GM23338 (cell line): ENCODE data around the gene PDE1A. TPM values are rescaled to one million over a fixed set of nuclear protein-coding genes. Genes with fewer than 3 reads are reported as not detected.

Experiments
- ATAC-seq: fragments of 200-7000 bp; cut with Tn5 transposase; 3 replicates; pipeline ENCODE4 v1.9.1; 2020
- DNase-seq: peaks from one replicate; pipeline ENCODE4 v3.0.0-alpha.2; 2015; ENCODE audit warnings: low spot score
- H2AFZ ChIP-seq: fragments of 200-600 bp; sonication (generic); 2 replicates; pipeline ENCODE4 v1.8.0; 2016; ENCODE audit warnings: antibody characterized with exemption, mild to moderate bottlenecking, moderate library complexity
- H3F3A ChIP-seq: fragments of 200-600 bp; sonication (generic); replicated peaks from 2 replicates; pipeline ENCODE4 v1.8.0; 2017; ENCODE audit warnings: antibody characterized with exemption, mixed run types, low read depth
- H3K27ac ChIP-seq: fragments of 200-600 bp; sonication (generic); 2 replicates; pipeline ENCODE4 v1.6.1; 2016; ENCODE audit warnings: low read depth
- H3K27me3 ChIP-seq: fragments of 200-600 bp; sonication (generic); 2 replicates; pipeline ENCODE4 v1.8.0; 2016; ENCODE audit warnings: mild to moderate bottlenecking, mixed run types, moderate library complexity; ENCODE audit not compliant: insufficient read depth
- H3K36me3 ChIP-seq: fragments of 200-600 bp; sonication (generic); 2 replicates; pipeline ENCODE4 v1.8.0; 2016; ENCODE audit warnings: mild to moderate bottlenecking; ENCODE audit not compliant: insufficient read depth
- H3K4me1 ChIP-seq: fragments of 200-600 bp; sonication (generic); 2 replicates; pipeline ENCODE4 v1.8.0; 2016; ENCODE audit warnings: mild to moderate bottlenecking, moderate library complexity; ENCODE audit not compliant: insufficient read depth
- H3K4me2 ChIP-seq: fragments of 200-600 bp; sonication (generic); 2 replicates; pipeline ENCODE4 v1.7.1; 2017; ENCODE audit warnings: mixed run types
- H3K4me3 ChIP-seq: fragments of 200-600 bp; sonication (generic); 2 replicates; pipeline ENCODE4 v1.6.1; 2016; ENCODE audit warnings: mixed run types
- H3K79me2 ChIP-seq: fragments of 200-600 bp; sonication (generic); replicated peaks from 2 replicates; pipeline ENCODE4 v1.8.0; 2017; ENCODE audit warnings: mild to moderate bottlenecking; ENCODE audit not compliant: insufficient read depth
- H3K9me2 ChIP-seq: fragments of 200-600 bp; sonication (generic); 2 replicates; pipeline ENCODE4 v1.8.0; 2017; ENCODE audit not compliant: insufficient read depth
- H4K20me1 ChIP-seq: fragments of 200-600 bp; sonication (generic); replicated peaks from 2 replicates; pipeline ENCODE4 v1.8.0; 2017; ENCODE audit warnings: mild to moderate bottlenecking; ENCODE audit not compliant: insufficient read depth
- H3K27ac Mint-ChIP-seq: 2 replicates; pipeline ENCODE4 v1.8.0; 2020; ENCODE audit warnings: inconsistent platforms, mild to moderate bottlenecking, moderate library complexity, mixed read lengths
- H3K27me3 Mint-ChIP-seq: 3 replicates; pipeline ENCODE4 v1.8.0; 2022; ENCODE audit warnings: low read depth, mild to moderate bottlenecking, moderate library complexity, mixed read lengths, inconsistent platforms; ENCODE audit not compliant: insufficient read depth, poor library complexity
- H3K36me3 Mint-ChIP-seq: 3 replicates; pipeline ENCODE4 v1.8.0; 2021; ENCODE audit warnings: low read depth, mild to moderate bottlenecking, inconsistent platforms, moderate library complexity, mixed read lengths
- H3K4me1 Mint-ChIP-seq: 3 replicates; pipeline ENCODE4 v1.8.0; 2020; ENCODE audit warnings: mild to moderate bottlenecking, inconsistent platforms, mixed read lengths
- H3K4me3 Mint-ChIP-seq: 3 replicates; pipeline ENCODE4 v1.8.0; 2021; ENCODE audit warnings: moderate library complexity, mild to moderate bottlenecking, inconsistent platforms, mixed read lengths
- H3K9me3 Mint-ChIP-seq: 3 replicates; pipeline ENCODE4 v1.8.0; 2020; ENCODE audit warnings: moderate library complexity, mild to moderate bottlenecking, inconsistent platforms, mixed read lengths
- POLR2AphosphoS5 ChIP-seq: IDR thresholded peaks from 2 replicates; pipeline ENCODE4 v1.6.1; 2016; ENCODE audit warnings: antibody characterized with exemption, low read depth
- polyA plus RNA-seq: library from polyadenylated mRNA; unstranded; fragments of >200 nt; fragmentation: Nextera tagmentation; extraction: Ambion mirVana; gene quantifications from 2 replicates; pipeline ENCODE4 v1.2.1, GENCODE V29; 2016
- total RNA-seq: library from RNA; depleted of rRNA; stranded (reverse); fragments of >200 nt; shearing (Covaris generic); gene quantifications from 2 replicates; pipeline ENCODE4 v1.2.3, GENCODE V29; 2014
- TF ChIP-seq, protein P1 (sequence below): fragments of 250-450 bp; sonication (Bioruptor Pico); IDR thresholded peaks from 2 replicates; pipeline ENCODE4 v1.5.0; 2020; ENCODE audit warnings: mild to moderate bottlenecking, moderate library complexity
- TF ChIP-seq, protein P2 (sequence below): IDR thresholded peaks from one replicate; pipeline ENCODE4 v1.6.1; 2018; ENCODE audit warnings: antibody characterized with exemption; ENCODE audit not compliant: unreplicated experiment
- TF ChIP-seq, protein P3 (sequence below): IDR thresholded peaks from 2 replicates; pipeline ENCODE4 v1.6.1; 2016; ENCODE audit warnings: antibody characterized with exemption

PDE1A gene
- total and polyA plus RNA-seq, 2 experiments from 2014 or later = 0.28 to 0.31 TPM

GRCh38 chr2:182302972-182303371 lies 123.9 kb downstream of the PDE1A start (continued):
- TF ChIP-seq, protein P1, sequence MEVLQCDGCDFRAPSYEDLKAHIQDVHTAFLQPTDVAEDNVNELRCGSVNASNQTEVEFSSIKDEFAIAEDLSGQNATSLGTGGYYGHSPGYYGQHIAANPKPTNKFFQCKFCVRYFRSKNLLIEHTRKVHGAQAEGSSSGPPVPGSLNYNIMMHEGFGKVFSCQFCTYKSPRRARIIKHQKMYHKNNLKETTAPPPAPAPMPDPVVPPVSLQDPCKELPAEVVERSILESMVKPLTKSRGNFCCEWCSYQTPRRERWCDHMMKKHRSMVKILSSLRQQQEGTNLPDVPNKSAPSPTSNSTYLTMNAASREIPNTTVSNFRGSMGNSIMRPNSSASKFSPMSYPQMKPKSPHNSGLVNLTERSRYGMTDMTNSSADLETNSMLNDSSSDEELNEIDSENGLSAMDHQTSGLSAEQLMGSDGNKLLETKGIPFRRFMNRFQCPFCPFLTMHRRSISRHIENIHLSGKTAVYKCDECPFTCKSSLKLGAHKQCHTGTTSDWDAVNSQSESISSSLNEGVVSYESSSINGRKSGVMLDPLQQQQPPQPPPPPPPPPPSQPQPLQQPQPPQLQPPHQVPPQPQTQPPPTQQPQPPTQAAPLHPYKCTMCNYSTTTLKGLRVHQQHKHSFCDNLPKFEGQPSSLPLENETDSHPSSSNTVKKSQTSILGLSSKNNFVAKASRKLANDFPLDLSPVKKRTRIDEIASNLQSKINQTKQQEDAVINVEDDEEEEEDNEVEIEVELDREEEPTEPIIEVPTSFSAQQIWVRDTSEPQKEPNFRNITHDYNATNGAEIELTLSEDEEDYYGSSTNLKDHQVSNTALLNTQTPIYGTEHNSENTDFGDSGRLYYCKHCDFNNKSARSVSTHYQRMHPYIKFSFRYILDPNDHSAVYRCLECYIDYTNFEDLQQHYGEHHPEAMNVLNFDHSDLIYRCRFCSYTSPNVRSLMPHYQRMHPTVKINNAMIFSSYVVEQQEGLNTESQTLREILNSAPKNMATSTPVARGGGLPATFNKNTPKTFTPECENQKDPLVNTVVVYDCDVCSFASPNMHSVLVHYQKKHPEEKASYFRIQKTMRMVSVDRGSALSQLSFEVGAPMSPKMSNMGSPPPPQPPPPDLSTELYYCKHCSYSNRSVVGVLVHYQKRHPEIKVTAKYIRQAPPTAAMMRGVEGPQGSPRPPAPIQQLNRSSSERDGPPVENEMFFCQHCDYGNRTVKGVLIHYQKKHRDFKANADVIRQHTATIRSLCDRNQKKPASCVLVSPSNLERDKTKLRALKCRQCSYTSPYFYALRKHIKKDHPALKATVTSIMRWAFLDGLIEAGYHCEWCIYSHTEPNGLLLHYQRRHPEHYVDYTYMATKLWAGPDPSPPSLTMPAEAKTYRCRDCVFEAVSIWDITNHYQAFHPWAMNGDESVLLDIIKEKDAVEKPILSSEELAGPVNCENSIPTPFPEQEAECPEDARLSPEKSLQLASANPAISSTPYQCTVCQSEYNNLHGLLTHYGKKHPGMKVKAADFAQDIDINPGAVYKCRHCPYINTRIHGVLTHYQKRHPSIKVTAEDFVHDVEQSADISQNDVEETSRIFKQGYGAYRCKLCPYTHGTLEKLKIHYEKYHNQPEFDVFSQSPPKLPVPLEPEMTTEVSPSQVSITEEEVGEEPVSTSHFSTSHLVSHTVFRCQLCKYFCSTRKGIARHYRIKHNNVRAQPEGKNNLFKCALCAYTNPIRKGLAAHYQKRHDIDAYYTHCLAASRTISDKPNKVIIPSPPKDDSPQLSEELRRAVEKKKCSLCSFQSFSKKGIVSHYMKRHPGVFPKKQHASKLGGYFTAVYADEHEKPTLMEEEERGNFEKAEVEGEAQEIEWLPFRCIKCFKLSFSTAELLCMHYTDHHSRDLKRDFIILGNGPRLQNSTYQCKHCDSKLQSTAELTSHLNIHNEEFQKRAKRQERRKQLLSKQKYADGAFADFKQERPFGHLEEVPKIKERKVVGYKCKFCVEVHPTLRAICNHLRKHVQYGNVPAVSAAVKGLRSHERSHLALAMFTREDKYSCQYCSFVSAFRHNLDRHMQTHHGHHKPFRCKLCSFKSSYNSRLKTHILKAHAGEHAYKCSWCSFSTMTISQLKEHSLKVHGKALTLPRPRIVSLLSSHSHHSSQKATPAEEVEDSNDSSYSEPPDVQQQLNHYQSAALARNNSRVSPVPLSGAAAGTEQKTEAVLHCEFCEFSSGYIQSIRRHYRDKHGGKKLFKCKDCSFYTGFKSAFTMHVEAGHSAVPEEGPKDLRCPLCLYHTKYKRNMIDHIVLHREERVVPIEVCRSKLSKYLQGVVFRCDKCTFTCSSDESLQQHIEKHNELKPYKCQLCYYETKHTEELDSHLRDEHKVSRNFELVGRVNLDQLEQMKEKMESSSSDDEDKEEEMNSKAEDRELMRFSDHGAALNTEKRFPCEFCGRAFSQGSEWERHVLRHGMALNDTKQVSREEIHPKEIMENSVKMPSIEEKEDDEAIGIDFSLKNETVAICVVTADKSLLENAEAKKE (CRISPR knock-in tag) = no peak

DNA sequence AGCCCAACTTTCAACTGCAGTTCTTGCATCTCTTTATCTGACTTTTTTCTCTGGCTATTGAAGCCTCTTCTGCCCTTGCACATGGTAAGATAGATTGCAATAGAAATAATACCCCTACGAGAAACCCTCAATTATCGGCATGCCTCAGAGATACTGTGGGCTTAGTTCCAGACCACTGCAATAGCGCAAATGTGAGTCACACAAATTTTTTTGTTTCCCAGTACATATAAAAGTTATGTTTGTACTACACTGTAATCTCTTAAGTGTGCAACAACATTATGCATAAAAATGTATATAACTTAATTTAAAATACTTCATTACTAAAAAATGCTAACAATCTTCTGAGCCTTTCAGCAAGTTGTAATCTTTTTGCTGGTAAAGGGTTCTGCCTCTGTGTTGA lies 124.7 kb downstream of the PDE1A start:
- H3K4me2 ChIP-seq = no peak overlapping the region
- ATAC-seq (no peak), DNase-seq (no peak)
- no peaks in the 10 kb centered on the region for H4K20me1 ChIP-seq
- H3K27me3 ChIP-seq = no peaks in the 10 kb centered on the region
- H3K9me3 Mint-ChIP-seq = no peaks in the 10 kb centered on the region
- H3K36me3 Mint-ChIP-seq = no peaks in the 10 kb centered on the region
- H3K79me2 ChIP-seq = no peaks in the 10 kb centered on the region
- no peak overlapping the region for H3K4me3 Mint-ChIP-seq
- H3F3A ChIP-seq = no peaks in the 10 kb centered on the region
- no peak overlapping the region for H3K27ac ChIP-seq
- no peak overlapping the region for H3K27ac Mint-ChIP-seq
- no peaks in the 10 kb centered on the region for H3K36me3 ChIP-seq
- no peak overlapping the region for H3K4me3 ChIP-seq
- H2AFZ ChIP-seq = no peak overlapping the region
- no peaks in the 10 kb centered on the region for H3K4me1 Mint-ChIP-seq
- 0 out of 2 replicates have a peak, but pooled peaks cover 3% of the 10 kb centered on the region for H3K9me2 ChIP-seq
- H3K27me3 Mint-ChIP-seq = no peaks in the 10 kb centered on the region
- H3K4me1 ChIP-seq = no peaks in the 10 kb centered on the region
- TF ChIP-seq, protein P2, sequence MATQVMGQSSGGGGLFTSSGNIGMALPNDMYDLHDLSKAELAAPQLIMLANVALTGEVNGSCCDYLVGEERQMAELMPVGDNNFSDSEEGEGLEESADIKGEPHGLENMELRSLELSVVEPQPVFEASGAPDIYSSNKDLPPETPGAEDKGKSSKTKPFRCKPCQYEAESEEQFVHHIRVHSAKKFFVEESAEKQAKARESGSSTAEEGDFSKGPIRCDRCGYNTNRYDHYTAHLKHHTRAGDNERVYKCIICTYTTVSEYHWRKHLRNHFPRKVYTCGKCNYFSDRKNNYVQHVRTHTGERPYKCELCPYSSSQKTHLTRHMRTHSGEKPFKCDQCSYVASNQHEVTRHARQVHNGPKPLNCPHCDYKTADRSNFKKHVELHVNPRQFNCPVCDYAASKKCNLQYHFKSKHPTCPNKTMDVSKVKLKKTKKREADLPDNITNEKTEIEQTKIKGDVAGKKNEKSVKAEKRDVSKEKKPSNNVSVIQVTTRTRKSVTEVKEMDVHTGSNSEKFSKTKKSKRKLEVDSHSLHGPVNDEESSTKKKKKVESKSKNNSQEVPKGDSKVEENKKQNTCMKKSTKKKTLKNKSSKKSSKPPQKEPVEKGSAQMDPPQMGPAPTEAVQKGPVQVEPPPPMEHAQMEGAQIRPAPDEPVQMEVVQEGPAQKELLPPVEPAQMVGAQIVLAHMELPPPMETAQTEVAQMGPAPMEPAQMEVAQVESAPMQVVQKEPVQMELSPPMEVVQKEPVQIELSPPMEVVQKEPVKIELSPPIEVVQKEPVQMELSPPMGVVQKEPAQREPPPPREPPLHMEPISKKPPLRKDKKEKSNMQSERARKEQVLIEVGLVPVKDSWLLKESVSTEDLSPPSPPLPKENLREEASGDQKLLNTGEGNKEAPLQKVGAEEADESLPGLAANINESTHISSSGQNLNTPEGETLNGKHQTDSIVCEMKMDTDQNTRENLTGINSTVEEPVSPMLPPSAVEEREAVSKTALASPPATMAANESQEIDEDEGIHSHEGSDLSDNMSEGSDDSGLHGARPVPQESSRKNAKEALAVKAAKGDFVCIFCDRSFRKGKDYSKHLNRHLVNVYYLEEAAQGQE = no peak
- TF ChIP-seq, protein P3, sequence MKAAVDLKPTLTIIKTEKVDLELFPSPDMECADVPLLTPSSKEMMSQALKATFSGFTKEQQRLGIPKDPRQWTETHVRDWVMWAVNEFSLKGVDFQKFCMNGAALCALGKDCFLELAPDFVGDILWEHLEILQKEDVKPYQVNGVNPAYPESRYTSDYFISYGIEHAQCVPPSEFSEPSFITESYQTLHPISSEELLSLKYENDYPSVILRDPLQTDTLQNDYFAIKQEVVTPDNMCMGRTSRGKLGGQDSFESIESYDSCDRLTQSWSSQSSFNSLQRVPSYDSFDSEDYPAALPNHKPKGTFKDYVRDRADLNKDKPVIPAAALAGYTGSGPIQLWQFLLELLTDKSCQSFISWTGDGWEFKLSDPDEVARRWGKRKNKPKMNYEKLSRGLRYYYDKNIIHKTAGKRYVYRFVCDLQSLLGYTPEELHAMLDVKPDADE = no peak
- TF ChIP-seq, protein P1 (CRISPR knock-in tag) = no peak
- TF ChIP-seq POLR2AphosphoS5 = no peak
